Measurements from ENCODE around the gene GLI3. TPM values are rescaled to one million over a fixed set of nuclear protein-coding genes. Genes with fewer than 3 reads are reported as not detected.

Gene GLI3
- total RNA-seq, 1 experiment from 2014 or later: 23.1 TPM

DNA sequence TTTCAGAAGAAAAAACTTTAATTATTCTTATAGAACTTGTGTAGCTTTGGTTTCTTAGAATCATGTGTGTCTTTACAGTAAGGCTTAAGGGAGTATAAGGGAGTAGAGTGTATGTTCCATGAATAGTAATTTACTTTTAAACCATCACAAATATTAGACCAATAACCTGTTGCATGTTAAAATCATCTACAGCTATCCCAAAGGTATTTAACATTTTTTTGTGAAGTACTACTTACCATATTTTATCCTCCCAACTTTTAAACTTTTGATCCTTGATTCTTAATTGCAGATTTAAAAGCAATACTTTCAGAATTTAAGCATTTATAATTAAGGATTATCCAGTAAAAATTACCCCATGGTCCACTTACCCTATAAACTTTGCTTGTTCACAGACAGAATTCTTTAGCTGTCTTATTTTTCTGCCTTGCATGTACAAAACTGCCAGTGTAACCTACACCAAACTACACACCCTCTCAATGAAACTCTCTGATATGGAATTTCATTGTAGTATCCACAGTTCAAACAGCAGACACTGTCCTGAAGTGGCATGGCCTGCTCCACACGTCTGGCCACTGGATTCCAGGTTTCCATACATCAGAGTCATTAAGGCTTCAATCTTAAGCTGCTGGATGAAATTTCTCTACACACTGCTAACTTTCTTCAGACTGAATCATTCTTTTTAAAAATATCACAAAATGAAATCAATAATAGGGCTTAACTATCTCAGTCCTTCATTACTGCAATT, 5.8 kb downstream of the GLI3 start:
- ChIA-PET POLR2A (interaction anchor here (0.7 to 7.6 kb wide), 12 partner anchors 10 to 460 kb away, joined by 3 to 135 read pairs (median 4); no protein-coding TSS in a partner anchor), CTCF (interaction anchor here (0.6 to 4.7 kb wide), 8 partner anchors 10 to 287 kb away, joined by 3 to 41 read pairs (median 4); no protein-coding TSS in a partner anchor)
- intact Hi-C loops (cut with micrococcal nuclease): loop anchor here (5.0 to 10.0 kb wide), 2 partner anchors 461 to 604 kb away; no protein-coding TSS in a partner anchor
- H3K9me3 Mint-ChIP-seq (ENCODE audit: unreplicated experiment): no peaks in the 10 kb centered on the region
- peak overlapping the region; percentile 41 for H3K4me3 Mint-ChIP-seq (ENCODE audit: unreplicated experiment)
- peak overlapping the region; percentile 49 for H3K27ac Mint-ChIP-seq (ENCODE audit: low read depth, unreplicated experiment)
- no peaks in the 10 kb centered on the region for H3K27me3 Mint-ChIP-seq (ENCODE audit: insufficient read depth, unreplicated experiment)
- peaks cover 26% of the 10 kb centered on the region for H3K36me3 Mint-ChIP-seq (ENCODE audit: insufficient read depth, unreplicated experiment)
- H3K4me1 Mint-ChIP-seq (ENCODE audit: insufficient read depth, unreplicated experiment): peaks cover 49% of the 10 kb centered on the region
- BruUV-seq (replicated peaks): no TSS peak
- TF ChIP-seq, protein P1, sequence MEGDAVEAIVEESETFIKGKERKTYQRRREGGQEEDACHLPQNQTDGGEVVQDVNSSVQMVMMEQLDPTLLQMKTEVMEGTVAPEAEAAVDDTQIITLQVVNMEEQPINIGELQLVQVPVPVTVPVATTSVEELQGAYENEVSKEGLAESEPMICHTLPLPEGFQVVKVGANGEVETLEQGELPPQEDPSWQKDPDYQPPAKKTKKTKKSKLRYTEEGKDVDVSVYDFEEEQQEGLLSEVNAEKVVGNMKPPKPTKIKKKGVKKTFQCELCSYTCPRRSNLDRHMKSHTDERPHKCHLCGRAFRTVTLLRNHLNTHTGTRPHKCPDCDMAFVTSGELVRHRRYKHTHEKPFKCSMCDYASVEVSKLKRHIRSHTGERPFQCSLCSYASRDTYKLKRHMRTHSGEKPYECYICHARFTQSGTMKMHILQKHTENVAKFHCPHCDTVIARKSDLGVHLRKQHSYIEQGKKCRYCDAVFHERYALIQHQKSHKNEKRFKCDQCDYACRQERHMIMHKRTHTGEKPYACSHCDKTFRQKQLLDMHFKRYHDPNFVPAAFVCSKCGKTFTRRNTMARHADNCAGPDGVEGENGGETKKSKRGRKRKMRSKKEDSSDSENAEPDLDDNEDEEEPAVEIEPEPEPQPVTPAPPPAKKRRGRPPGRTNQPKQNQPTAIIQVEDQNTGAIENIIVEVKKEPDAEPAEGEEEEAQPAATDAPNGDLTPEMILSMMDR (IDR thresholded peaks at IDR 0.05; ENCODE audit: unreplicated experiment): no peak
- DNase-seq (ENCODE audit: unreplicated experiment): no peak

DNA sequence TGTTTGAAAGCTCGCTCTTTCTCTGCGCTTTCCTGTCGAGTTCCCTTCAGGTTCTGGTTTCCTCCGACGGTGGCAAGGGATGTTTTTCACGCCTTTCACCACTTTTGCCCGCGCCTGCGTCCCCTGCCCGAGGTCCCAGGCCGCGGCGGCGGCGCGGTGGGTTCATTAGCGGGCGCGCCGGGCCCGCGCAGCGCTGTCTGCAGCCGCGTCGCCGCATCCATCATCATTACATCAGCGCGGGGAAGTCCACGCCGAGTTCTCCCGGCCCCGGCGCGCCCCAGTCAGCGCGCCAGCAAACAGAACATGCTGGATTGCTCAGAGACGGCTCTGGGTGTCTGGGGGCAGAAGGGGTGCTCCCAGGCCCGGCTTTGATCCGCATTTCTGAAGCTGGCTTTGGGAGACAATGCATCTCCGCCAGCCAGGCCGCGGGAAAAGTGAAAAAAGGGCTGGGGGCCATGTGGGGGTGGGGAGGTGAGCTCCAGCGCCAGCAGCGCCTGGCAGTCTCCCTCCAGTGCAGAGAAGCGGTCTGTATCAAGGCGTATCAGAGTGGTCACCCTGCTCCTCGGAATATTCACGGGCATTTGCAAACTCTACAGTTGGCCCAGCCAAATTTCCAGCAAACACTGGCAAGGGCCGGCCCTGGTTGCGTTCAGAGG, 8.9 kb downstream of the GLI3 start:
- H3K27ac Mint-ChIP-seq (ENCODE audit: low read depth, unreplicated experiment): no peak overlapping the region
- DNase-seq (ENCODE audit: unreplicated experiment): no peak
- POLR2A ChIA-PET: interaction anchor here (0.6 to 1.6 kb wide), 4 partner anchors 11 to 213 kb away, joined by 3 to 5 read pairs (median 3); no protein-coding TSS in a partner anchor
- no peaks in the 10 kb centered on the region for H3K27me3 Mint-ChIP-seq (ENCODE audit: insufficient read depth, unreplicated experiment)
- H3K4me3 Mint-ChIP-seq (ENCODE audit: unreplicated experiment): no peak overlapping the region
- intact Hi-C loops (cut with micrococcal nuclease): no loop called here
- CTCF ChIA-PET: interaction anchor here (1.8 kb wide), 1 partner anchor 347 kb away, joined by 5 read pairs; no protein-coding TSS in a partner anchor
- no TSS peak for BruUV-seq (replicated peaks)
- H3K9me3 Mint-ChIP-seq (ENCODE audit: unreplicated experiment): no peaks in the 10 kb centered on the region
- peaks cover 32% of the 10 kb centered on the region for H3K4me1 Mint-ChIP-seq (ENCODE audit: insufficient read depth, unreplicated experiment)
- peaks cover 33% of the 10 kb centered on the region for H3K36me3 Mint-ChIP-seq (ENCODE audit: insufficient read depth, unreplicated experiment)
- TF ChIP-seq, protein P1 (IDR thresholded peaks at IDR 0.05; ENCODE audit: unreplicated experiment): no peak

DNA sequence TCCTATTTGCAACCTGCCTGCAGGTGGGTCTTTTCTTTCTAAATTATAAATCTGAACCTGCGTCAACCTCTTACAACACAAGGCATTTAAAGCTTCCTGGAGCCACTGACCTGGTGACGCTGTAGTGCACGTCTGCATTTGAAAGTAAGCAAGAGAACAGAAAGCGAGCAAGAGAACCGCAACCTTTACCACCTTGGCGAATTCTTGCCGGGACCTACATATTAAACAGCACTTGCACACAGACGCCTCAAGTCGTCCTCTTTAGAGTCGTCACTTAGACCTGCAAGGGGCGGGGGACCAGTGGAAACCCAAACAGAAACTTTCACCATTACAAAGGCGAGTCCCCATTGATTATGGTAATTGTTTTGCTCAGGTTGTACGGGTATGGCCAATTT, 9.5 kb downstream of the GLI3 start:
- intact Hi-C loops (cut with micrococcal nuclease): no loop called here
- Mint-ChIP-seq H3K4me1 (ENCODE audit: insufficient read depth, unreplicated experiment) (peaks cover 29% of the 10 kb centered on the region), H3K27ac (ENCODE audit: low read depth, unreplicated experiment) (no peak overlapping the region), H3K36me3 (ENCODE audit: insufficient read depth, unreplicated experiment) (peaks cover 33% of the 10 kb centered on the region), H3K27me3 (ENCODE audit: insufficient read depth, unreplicated experiment) (no peaks in the 10 kb centered on the region), H3K9me3 (ENCODE audit: unreplicated experiment) (no peaks in the 10 kb centered on the region), H3K4me3 (ENCODE audit: unreplicated experiment) (no peak overlapping the region)
- TF ChIP-seq, protein P1 (IDR thresholded peaks at IDR 0.05; ENCODE audit: unreplicated experiment): no peak
- BruUV-seq (replicated peaks): no TSS peak
- CTCF ChIA-PET: no interaction called here
- POLR2A ChIA-PET: interaction anchor here (0.6 to 1.8 kb wide), 3 partner anchors 10 to 67 kb away, joined by 3 to 6 read pairs (median 6); partner anchors contain the start of gene GLI3
- no peak for DNase-seq (ENCODE audit: unreplicated experiment)

DNA sequence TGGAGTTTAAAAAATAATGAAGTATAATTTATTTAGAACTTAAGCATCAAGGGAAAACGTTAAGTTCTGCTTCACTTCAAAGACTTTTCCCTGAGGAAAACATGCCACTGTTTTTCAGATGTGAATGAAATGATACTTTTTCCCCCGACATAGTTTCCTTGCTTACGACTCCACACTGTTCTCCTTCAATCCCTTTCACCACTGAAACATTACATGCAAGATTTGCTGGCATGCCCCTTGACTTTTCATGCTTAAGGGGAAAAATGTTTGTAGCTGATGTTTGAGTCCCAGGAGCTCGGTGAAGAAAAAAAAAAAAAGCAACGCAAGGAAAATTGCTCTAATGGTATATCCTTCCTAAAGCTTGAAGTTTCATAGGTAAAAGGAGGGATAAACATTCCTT, 10.0 kb downstream of the GLI3 start:
- ChIA-PET POLR2A (interaction anchor here (0.7 to 1.8 kb wide), 4 partner anchors 10 to 149 kb away, joined by 3 to 6 read pairs (median 5); partner anchors contain the start of gene GLI3), CTCF (no interaction called here)
- TF ChIP-seq, protein P1 (IDR thresholded peaks at IDR 0.05; ENCODE audit: unreplicated experiment): no peak
- Mint-ChIP-seq H3K36me3 (ENCODE audit: insufficient read depth, unreplicated experiment) (peaks cover 37% of the 10 kb centered on the region), H3K9me3 (ENCODE audit: unreplicated experiment) (no peaks in the 10 kb centered on the region), H3K4me3 (ENCODE audit: unreplicated experiment) (no peak overlapping the region), H3K27me3 (ENCODE audit: insufficient read depth, unreplicated experiment) (no peaks in the 10 kb centered on the region), H3K4me1 (ENCODE audit: insufficient read depth, unreplicated experiment) (peaks cover 25% of the 10 kb centered on the region), H3K27ac (ENCODE audit: low read depth, unreplicated experiment) (no peak overlapping the region)
- no TSS peak for BruUV-seq (replicated peaks)
- DNase-seq (ENCODE audit: unreplicated experiment): no peak
- intact Hi-C loops (cut with micrococcal nuclease): no loop called here

All from MCF 10A (cell line).